CD4-positive, alpha-beta T cell treated with Interleukin-4 for 4 hours (primary cell): Measurements from ENCODE around the gene DTX3L.

Experiments
- DNase-seq: peaks from one replicate; pipeline ENCODE4 v3.0.0-alpha.2; 2020

Gene DTX3L

DNA sequence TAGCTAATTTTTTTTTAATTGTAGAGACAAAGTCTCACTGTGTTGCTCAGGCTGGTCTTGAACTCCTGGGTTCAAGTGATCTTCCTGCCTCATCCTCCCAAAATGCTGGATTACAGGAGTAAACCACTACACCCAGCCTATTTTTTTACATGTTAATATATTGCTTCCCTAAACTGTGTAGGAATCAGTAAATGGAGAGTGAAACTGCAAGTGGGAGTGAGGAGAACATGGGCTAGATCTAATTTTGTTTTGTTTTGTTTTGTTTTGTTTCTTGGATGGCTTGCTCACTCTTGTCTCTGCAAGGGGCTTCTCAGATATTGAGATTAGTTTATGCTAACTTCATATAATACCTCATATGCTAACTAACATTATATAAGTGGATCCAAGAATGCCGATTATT lies 44.8 kb downstream of the DTX3L start:
- DNase-seq = no peak

DNA sequence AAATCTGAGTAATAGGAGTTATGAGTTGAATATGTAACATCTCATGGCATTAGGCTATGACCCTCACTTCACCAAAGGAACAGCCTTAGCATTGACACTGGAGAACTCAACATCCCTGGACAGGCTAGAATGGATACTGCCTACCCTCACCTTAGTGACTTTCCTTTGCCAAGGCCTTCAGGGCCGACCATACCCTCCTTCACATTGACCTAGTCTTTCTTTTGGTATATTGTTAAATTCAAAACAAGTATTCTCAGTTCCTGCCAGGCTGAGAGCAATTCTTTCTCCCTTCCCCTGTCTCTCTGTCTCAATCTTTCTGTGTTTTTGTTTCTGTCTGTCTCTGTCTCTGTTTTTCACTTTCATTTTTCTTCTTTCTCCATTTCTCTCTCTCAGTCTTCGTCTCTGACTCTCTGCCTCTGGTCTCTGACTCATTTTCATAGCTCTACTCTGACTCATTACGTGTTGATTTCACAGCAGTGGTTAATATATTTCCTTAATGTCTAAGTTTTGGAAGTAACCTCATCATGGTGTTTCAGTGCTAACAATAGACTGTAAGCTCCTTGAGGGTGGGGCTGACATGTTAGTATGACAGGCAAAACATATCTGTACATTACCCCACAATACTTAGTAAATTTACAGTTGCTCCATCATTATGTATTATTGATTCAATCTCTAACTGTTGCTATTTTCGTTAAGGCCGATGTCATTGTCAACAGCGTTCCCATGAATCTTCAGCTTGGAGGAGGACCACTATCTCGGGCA lies 45.8 kb downstream of the DTX3L start:
- peak; percentile 67 for DNase-seq

DNA sequence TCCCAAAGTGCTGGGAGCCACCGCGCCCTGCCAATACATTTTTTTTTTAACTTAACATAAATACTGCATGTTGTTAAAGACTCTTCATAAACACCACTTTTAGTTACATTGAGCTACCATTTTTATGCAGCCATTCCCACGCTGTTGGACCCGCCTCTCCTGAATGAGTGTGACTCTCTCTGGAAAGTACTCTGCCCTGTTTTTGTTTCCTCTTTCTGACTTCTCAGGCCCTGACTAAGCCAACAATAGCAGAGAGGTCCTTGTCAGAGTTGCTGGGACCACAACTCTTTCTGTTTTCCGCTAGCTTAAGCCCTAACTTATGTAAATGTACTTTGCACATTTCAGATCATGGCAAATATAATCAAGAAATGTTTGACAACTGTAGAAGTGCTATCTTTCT lies 48.6 kb downstream of the DTX3L start:
- no peak for DNase-seq

DNA sequence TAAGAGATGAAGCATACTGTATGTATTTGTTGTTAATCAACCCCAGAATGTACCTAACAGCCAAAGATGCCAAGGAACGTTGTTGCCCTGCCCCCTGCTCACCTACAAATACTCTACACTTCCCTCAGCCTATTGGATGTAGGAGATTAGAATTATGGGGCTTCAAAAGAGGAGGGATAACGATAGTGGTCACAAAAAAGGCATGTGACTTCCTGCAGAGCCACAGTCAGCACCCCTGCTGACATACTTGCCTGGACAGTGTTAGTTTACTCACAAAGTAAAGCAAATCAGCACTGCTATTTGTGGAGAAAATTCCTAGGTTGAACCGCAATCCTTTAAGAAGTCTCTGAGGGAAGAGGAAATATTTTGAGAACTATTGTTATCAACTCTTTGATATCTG lies 51.2 kb downstream of the DTX3L start:
- DNase-seq = no peak

DNA sequence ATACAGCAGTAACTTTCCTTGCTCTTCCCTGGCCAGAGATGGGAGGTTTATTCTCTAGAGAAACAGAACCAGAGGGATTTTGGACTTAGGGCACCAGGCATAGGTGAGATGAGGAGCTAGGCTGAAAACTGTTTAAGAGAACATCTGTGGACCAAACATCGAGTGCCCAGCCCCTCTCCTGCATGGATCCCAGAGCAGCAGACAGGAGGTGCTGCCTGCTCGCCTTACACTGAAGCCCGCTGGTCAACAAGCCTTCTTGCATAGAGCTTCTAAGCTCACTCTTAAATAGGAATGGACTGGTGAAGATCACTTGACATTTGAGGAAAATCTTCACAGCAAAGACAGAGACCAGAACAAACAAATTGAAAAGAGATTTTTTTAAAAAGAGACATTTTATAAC lies 54.5 kb downstream of the DTX3L start:
- DNase-seq = no peak

DNA sequence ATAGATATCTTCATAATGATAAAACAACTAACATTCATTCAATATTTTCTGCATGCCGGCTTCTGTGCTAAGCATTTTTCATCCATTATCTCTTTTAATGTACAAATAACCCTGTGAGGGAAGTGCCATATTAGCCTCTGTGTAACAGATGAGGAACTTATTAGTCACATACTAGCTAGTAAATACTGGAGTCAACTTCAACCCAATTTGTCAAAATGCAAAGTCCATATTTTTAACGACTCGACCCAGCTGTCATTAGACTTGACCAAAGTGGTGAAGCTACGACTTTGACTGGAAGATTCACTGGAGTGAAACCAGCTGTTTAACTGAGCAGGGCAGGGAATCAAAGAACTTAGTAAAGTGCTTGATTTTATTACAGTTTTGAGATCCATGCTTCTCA lies 54.9 kb downstream of the DTX3L start:
- no peak for DNase-seq

DNA sequence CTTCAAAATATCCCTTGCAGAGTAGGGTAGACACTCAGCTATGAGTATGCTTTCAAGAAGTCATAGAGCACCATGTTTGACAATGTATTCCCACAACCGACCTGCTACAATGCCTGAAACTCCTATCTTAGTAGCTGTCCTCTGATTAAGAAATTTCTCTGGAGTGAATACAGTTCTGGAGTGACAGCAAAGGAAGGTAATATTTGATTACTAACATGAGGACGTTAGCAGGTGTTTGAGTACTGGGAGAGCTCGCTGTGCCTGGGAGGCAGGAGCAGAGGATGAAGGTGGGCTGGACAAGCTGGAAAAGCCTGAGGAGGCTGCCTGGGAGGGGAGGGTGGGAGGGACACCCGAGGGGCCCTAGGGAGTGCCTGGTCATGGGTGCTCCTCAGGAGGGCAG lies 56.3 kb downstream of the DTX3L start:
- no peak for DNase-seq

DNA sequence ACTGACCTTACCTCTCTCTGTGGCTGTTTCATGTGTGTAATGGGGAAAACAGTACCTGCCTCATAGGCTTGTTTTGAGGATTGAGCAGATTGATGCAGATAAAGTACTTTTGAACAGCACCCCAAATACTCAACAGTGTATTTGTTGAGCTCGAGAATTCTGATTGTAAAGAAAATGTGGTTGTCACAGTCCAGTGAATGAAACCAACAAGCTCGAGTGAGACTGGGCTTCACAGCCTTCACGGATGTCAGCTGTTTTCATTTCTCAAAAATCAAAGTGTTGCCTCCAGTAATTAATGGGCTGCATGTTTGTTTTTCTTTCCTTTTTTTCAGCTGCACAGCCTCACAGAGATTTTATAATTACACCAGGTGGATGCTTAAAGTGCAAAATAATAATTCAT lies 57.0 kb downstream of the DTX3L start:
- DNase-seq = no peak

DNA sequence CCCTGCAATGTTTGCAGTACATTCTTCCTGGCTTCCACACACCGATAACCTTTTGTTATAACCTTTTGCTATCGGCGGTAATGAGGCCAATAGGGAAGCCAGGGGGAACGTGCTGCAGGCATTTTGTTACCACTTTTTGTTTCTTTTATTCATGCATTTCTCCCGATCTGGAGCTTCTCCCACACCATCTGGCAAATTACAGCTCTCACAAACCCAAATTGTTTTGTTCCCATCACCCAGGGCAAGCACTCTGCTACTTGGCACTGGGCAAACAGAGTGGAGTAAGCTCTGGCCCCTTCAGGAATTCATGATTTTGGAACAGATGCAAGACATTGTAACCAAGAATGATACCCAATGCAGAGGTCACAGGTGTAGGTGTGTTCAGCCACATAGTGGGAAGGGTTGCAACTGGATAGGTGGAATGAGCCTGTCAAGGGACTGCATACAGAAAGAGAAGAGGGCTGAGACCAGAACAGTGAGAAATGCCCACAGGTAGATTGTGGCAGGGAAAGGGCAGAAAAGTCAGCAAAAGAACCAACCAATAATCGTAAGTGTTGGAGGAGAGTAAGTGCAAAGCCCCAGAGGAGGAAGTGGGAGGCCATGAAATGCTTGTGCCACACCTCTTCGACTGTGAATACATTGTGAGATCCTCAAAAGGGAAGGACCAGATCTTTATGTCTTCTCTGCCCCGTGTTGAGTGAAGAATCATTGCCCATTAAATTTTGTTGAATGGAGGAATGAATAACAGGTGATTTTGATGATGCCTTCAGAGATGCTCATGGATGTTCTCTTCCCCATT lies 59.1 kb downstream of the DTX3L start:
- DNase-seq = no peak
